Activated naive CD8-positive, alpha-beta T cell treated with anti-CD3 and anti-CD28 coated beads, Interleukin-2, amount 10 ng/mL, durations not matched to agents 7 days and 5 days (primary cell): Measurements from ENCODE around the gene IGFBP7. TPM values are rescaled to one million over a fixed set of nuclear protein-coding genes. Genes with fewer than 3 reads are reported as not detected.

Experiments
- ATAC-seq: fragments of 150-1000 bp; cut with Tn5 transposase; one replicate; pipeline ENCODE4 v1.10.0; 2021; ENCODE audit warnings: low read depth, moderate library complexity
- POLR2A ChIA-PET: fragments of 350-600 bp; sonication (Branson Sonifier 250); formaldehyde crosslinking; loops from one replicate; lab custom pipeline; 2021; ENCODE audit warnings: antibody characterized with exemption; lab: Charles Lee
- DNase-seq: peaks from one replicate; pipeline ENCODE4 v3.0.0; 2021
- H3K27ac Mint-ChIP-seq: one replicate; pipeline ENCODE4 v1.8.0; 2022; ENCODE audit warnings: mild to moderate bottlenecking, mixed read lengths
- H3K27me3 Mint-ChIP-seq: one replicate; pipeline ENCODE4 v1.8.0; 2022; ENCODE audit warnings: mild to moderate bottlenecking, moderate library complexity, mixed read lengths
- H3K36me3 Mint-ChIP-seq: one replicate; pipeline ENCODE4 v1.8.0; 2021; ENCODE audit warnings: mild to moderate bottlenecking, mixed read lengths
- H3K4me1 Mint-ChIP-seq: one replicate; pipeline ENCODE4 v1.8.0; 2021; ENCODE audit warnings: mixed read lengths
- H3K4me3 Mint-ChIP-seq: one replicate; pipeline ENCODE4 v1.8.0; 2022; ENCODE audit warnings: mild to moderate bottlenecking, moderate library complexity, mixed read lengths
- H3K9me3 Mint-ChIP-seq: one replicate; pipeline ENCODE4 v1.8.0; 2021; ENCODE audit warnings: mixed read lengths
- total RNA-seq, 2 experiments: library from RNA; stranded (reverse); gene quantifications; one replicate each; pipeline ENCODE4 v1.2.3, GENCODE V29; 2021

IGFBP7 gene
- total RNA-seq, 2 experiments from 2014 or later, result 0.28 TPM; not detected in 1

DNA sequence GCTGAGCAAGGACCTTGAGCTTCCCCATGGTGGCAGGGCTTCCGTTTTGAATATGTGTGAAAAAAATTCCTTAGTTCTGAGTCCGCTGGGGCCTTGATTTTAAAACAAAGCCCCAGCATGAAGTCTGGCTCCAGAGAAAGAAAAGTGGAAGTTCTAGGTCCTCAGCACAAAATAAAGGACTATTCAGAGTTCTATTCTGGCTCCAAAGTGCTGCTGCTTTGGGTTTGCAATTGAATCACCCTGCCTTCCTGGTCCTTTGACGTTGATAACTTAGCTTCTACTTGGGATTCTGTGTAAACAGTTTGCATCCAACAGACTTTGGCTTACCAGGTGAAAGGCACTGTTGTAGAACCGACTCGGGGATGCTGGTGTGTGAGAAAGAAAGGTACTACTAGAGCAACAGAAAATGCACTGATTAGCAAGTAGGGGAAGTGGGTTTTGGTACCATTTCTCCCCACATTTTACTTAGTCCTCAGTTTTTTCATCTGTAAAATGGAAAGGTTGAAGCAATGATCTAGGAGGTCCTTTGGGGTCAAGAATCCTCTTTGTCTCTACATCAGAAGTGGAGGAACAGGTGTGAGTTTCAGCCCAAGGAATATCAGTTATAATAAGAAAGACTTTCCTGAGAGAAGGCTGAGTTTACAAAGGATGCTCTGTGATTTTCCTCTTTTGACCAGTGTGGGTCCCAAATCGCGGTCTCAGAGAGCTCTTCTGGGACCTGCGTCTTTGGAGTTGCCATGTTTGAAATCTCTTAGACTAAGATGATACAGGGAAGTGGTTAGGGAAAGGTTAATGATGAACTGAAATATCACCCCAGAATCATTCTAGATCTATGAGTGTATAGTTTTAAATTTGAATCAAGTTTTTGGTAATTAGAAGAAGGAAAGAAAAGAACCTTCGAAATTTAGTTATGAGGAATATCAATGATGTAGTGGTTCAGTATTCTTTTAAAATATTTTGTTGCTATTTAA lies 28.2 kb downstream of the IGFBP7 start:
- Mint-ChIP-seq H3K36me3 (no peaks in the 10 kb centered on the region), H3K9me3 (no peaks in the 10 kb centered on the region), H3K4me1 (no peaks in the 10 kb centered on the region), H3K27me3 (peaks cover 19% of the 10 kb centered on the region), H3K4me3 (no peak overlapping the region), H3K27ac (no peak overlapping the region)
- no peak for DNase-seq
- POLR2A ChIA-PET, result no interaction called here
- no peak for ATAC-seq

DNA sequence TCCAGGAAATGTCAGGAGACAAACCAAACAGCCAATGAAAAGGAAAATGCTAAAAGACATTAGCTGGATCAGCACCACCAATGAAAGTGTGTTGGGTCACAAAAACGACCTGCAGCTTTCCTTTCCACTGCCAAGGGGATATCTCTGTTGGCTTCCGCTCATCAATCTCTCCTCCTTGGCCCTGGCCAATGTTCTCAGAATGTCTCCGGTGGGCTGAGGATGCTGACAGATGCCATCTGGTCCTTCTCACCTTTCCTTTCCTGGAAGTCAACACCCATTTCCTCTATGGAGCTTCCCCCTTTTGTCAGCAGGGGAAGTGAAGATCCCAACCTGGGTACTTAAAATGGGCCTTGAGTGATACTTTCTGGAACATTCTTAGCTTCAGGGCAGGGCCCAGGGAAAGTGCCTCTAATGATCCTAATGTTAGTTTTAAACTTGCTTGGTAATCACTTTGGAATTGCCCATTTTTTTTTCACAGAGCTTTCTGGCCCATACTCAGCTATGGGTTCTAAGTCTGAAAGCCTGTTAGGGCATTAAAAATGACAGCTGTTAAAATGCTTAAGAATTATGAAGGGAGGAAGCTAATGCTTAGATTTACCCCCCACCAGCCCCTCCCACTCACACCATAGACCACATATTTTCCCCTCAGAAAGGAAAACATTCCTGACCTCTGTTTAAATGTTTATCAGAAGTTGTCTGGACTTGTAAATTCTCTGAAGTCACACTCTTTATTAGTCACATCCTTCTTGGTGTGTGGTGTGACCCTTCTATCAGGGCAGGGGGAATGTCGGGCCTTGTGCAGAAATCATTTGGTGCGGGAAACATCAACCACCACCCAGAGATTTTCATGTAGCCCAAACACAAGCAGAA lies 29.2 kb downstream of the IGFBP7 start:
- H3K27ac Mint-ChIP-seq, result no peak overlapping the region
- peaks cover 19% of the 10 kb centered on the region for H3K27me3 Mint-ChIP-seq
- POLR2A ChIA-PET, result no interaction called here
- H3K9me3 Mint-ChIP-seq, result no peaks in the 10 kb centered on the region
- ATAC-seq, result no peak
- H3K4me3 Mint-ChIP-seq, result no peak overlapping the region
- H3K4me1 Mint-ChIP-seq, result no peaks in the 10 kb centered on the region
- H3K36me3 Mint-ChIP-seq, result no peaks in the 10 kb centered on the region
- no peak for DNase-seq

DNA sequence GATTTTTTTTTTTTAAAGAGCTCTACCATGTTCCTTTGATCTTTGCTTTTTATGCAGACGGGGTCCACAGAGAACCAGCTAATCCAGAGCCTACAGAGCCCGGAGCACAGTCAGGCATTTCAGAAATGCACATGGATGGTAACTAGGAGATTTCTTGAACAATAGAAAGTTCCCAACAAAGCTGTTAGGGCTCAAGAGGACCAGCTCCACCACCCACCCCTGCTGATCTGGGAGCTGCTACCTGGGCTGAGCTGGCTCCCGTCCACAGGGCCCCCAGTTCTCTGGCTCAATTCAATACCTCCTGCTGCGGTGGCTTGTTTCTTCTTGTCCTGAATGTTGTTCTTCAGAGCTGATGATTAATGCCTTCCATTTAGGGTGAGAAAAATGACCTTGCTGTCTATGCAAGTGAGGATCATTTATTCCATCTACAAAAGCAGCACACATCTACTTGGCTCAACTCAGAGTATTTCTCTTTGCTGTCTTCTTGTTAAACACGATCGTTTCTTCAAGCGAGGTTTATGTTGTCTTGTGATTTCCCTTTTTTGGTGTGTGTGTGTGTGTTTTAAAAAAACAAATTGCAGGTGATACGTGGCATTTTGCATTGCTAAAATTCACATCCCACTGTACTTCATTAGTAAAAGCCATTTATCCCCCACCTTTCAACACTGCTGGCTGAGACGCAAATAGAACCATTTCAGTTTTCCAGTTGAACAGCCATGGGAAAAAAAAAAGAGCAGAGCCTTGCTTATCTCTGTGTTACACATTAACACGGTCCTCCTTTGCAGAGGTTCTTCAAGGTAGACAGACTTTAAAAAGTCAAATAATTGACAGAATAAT lies 31.3 kb downstream of the IGFBP7 start:
- POLR2A ChIA-PET, result no interaction called here
- Mint-ChIP-seq H3K27me3 (peaks cover 10% of the 10 kb centered on the region), H3K4me3 (no peak overlapping the region), H3K27ac (no peak overlapping the region), H3K9me3 (no peaks in the 10 kb centered on the region), H3K36me3 (no peaks in the 10 kb centered on the region), H3K4me1 (no peaks in the 10 kb centered on the region)
- DNase-seq, result no peak
- no peak for ATAC-seq

DNA sequence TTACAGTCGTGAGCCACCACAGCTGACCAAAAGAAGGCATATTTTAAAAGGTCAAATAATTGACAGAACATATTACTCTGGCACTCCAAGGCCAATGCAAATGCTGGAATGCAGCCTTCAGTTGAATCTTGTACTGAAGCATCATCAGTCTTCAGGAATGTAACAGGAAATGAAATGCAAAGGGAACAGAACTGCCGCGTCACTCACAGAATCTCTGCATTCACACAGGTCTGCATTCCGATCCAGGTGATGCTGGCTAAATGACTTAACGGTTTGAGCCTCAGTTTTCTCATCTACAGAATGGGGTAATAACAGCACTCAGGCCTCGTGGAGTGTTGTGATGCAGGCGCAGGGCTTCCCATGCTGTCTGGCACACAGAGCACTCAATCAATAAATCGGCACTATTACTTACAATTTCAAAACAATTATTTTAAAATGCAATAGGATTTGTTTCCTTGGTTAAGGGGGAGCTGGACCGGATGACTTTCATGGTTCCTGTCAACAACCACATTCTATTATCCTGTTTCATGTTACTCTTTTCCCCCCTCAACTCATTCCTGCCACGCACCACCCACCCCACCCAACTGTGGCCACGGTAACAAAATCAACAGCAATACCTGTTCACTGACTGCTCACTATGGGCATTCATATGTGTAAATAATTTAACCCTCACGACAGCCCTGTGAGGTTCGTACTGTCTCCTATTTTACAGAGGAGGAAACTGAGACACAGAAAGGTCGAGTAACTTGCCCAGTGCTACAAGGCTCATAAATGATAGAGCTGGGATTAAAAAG lies 32.4 kb downstream of the IGFBP7 start:
- Mint-ChIP-seq H3K27ac (no peak overlapping the region), H3K27me3 (peaks cover 10% of the 10 kb centered on the region), H3K4me1 (no peaks in the 10 kb centered on the region), H3K4me3 (no peak overlapping the region), H3K36me3 (no peaks in the 10 kb centered on the region), H3K9me3 (no peaks in the 10 kb centered on the region)
- no peak for ATAC-seq
- POLR2A ChIA-PET, result no interaction called here
- DNase-seq, result no peak

DNA sequence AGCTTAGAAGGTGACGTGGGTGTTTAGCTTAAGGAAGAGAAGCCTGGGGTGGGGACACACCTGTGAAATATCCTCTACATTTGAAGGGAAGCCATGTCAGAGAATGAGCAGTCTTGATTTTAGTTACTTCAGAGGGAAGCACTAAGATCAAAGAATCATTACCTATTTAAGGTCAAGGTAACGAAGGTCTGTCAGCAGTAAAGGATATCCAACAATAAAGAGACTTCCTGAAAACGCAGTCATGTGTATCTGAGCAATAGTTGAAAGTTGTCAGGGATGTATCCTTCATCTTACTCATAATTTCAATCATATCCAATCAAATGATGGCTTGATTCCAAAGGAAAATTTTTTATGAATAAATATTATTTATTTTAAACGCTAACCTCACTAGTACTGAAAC lies 33.5 kb downstream of the IGFBP7 start:
- no peaks in the 10 kb centered on the region for H3K9me3 Mint-ChIP-seq
- H3K4me1 Mint-ChIP-seq, result no peaks in the 10 kb centered on the region
- H3K27me3 Mint-ChIP-seq, result peaks cover 7% of the 10 kb centered on the region
- no peak overlapping the region for H3K4me3 Mint-ChIP-seq
- DNase-seq (no peak), ATAC-seq (no peak)
- no peaks in the 10 kb centered on the region for H3K36me3 Mint-ChIP-seq
- POLR2A ChIA-PET, result no interaction called here
- H3K27ac Mint-ChIP-seq, result no peak overlapping the region

DNA sequence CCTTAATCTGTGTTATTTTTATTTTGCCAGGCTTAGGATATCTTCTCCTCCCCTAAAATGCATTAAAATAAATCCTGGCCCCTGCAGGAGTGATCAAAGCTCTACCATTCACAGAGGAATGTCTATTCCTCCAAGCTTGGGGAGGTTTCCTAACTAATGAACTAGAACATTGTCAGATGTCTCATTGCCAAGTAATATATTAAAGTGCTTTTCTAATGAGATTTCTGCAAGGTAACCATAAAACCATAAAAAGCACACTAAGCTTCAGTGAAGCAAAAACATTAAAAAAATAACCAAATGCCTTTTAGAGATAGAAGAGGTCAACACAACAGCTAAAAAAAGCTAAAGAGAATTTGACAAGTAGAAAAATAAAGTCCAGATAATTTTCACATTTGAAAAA lies 34.8 kb downstream of the IGFBP7 start:
- Mint-ChIP-seq H3K36me3 (no peaks in the 10 kb centered on the region), H3K9me3 (no peaks in the 10 kb centered on the region), H3K27me3 (peaks cover 7% of the 10 kb centered on the region), H3K4me1 (no peaks in the 10 kb centered on the region), H3K27ac (no peak overlapping the region), H3K4me3 (no peak overlapping the region)
- no peak for DNase-seq
- no peak for ATAC-seq
- POLR2A ChIA-PET, result no interaction called here

DNA sequence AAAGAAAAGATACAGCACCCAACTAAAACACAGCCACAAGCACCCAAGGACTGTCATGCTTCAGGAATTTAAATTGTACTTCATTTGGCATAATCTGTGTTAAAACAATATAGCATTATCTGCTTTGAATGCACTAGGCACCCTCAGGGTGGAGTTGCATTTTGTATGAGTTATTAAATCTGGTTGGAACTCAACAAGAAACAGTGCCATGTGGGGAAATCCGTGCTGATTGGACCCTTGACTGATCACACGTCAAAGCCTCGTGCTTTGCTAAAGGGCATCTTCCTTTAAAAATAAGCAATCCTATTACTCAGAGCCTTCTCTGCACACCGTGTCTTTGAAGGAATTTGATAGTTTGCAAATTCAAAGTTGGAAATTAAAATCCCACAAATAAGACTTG lies 35.4 kb downstream of the IGFBP7 start:
- POLR2A ChIA-PET, result no interaction called here
- Mint-ChIP-seq H3K27ac (no peak overlapping the region), H3K27me3 (peaks cover 7% of the 10 kb centered on the region), H3K4me1 (no peaks in the 10 kb centered on the region), H3K9me3 (no peaks in the 10 kb centered on the region), H3K36me3 (no peaks in the 10 kb centered on the region), H3K4me3 (no peak overlapping the region)
- ATAC-seq (no peak), DNase-seq (no peak)

DNA sequence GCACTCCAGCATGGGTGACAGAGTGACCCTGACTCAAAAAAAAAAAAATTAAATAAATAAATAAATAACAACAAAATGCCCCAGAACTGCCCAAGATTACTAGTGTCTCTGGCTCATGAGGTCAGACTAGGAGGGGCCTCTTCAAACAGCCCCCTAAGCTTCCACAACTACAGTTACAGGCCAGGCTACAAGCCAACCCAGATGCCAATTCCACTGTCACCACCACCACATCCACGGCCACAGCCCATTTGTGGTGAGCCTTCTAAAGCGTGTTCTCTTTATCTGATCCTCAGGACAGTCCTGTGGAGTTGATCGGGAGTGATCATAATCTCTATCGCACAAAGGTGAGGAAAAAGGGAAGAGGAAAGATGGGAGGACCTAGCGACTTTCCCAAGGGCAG lies 36.6 kb downstream of the IGFBP7 start:
- no peak for ATAC-seq

DNA sequence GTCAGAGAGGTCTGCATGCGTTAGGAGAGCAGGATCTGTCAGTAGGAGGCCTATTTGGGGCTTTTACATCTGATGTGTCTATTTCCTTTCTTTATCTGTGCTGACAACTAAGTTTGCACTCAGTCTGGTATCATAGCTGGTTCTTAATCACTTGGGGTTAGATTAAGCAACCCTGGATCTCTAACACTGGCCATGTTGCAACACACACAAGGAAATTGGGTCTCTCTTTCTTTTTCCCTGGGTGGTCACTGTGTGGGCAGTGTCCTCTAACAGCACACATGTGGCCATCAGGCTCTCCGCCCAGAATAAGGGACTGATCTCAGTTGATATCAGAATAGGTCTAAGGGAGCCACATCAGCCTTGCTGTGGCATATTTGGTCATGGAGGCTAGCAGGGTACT lies 38.9 kb downstream of the IGFBP7 start:
- no peaks in the 10 kb centered on the region for H3K36me3 Mint-ChIP-seq
- no peak for DNase-seq
- H3K27ac Mint-ChIP-seq, result no peak overlapping the region

More for the DNA sequence above, 36.6 kb downstream of the IGFBP7 start:
- Mint-ChIP-seq H3K4me3 (no peak overlapping the region), H3K4me1 (no peaks in the 10 kb centered on the region), H3K9me3 (no peaks in the 10 kb centered on the region), H3K27ac (no peak overlapping the region), H3K27me3 (peaks cover 5% of the 10 kb centered on the region), H3K36me3 (no peaks in the 10 kb centered on the region)
- DNase-seq, result no peak
- POLR2A ChIA-PET, result no interaction called here

DNA sequence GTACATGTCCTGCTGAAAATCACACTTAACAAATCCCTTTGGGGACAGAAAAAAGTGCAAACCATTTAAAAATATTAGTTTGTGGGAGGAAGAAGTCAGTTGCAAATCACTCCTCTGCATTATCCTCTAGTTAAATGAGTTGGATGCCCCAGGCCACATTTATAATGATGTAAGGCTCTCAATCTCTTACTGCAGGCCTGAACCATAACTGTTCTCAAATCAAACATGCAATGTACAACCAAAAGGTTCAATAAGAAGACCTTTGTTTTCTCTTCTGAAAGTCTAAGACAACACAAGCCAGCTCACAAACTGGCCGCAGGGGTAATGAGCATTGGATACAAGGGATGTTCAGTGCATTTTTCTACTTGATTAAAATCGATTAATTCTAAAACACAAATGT lies 39.7 kb downstream of the IGFBP7 start:
- Mint-ChIP-seq H3K4me3 (no peak overlapping the region), H3K27me3 (no peaks in the 10 kb centered on the region), H3K27ac (no peak overlapping the region), H3K9me3 (no peaks in the 10 kb centered on the region), H3K4me1 (no peaks in the 10 kb centered on the region), H3K36me3 (no peaks in the 10 kb centered on the region)
- POLR2A ChIA-PET, result no interaction called here
- no peak for DNase-seq
- ATAC-seq, result no peak

More for the DNA sequence above, 38.9 kb downstream of the IGFBP7 start:
- Mint-ChIP-seq H3K4me1 (no peaks in the 10 kb centered on the region), H3K27me3 (no peaks in the 10 kb centered on the region), H3K9me3 (no peaks in the 10 kb centered on the region), H3K4me3 (no peak overlapping the region)
- no peak for ATAC-seq
- POLR2A ChIA-PET, result no interaction called here

DNA sequence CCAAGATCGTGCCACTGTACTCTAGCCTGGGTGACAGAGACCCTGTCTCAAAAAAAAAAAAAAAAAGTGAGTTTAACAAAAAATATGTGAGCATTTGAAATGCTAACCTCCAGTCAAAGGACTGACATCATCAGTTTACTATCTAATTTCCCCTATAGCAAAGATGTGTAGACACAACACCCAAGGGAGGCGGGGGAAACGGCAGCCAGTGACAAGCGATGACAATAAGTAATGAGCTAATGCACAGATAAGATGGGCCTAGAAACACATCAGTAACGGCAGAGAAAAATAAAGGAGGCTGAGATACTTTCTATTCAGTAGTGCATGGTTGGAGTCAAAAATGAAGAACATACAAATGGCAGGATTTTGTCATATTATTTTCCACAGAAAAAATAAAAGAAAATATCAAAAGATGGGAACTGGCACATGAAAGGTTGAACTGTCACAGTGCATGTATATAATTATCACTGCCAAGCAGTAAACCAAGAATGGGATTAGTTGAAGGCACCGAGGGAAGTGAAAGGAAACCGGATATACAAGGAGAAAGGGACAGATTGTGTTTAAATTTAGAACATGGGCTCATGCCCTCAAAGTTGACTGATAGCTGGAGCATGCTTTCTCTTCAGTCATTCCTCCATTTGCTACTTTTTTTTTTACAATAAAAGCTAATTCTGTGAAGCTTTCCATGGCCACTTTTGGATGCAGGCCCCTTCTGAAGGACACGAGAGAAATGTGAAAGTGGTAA lies 41.8 kb downstream of the IGFBP7 start:
- H3K27ac Mint-ChIP-seq, result no peak overlapping the region
- DNase-seq (no peak), ATAC-seq (no peak)
- POLR2A ChIA-PET, result no interaction called here
- no peaks in the 10 kb centered on the region for H3K9me3 Mint-ChIP-seq
- H3K4me1 Mint-ChIP-seq, result no peaks in the 10 kb centered on the region
- no peaks in the 10 kb centered on the region for H3K36me3 Mint-ChIP-seq
- H3K4me3 Mint-ChIP-seq, result no peak overlapping the region
- H3K27me3 Mint-ChIP-seq, result no peaks in the 10 kb centered on the region
